ENCODE results near the gene HOXC9. TPM values are rescaled to one million over a fixed set of nuclear protein-coding genes. Genes with fewer than 3 reads are reported as not detected.

HOXC9 gene
- total RNA-seq, 1 donor from 2014 or later = 0.27 TPM

DNA sequence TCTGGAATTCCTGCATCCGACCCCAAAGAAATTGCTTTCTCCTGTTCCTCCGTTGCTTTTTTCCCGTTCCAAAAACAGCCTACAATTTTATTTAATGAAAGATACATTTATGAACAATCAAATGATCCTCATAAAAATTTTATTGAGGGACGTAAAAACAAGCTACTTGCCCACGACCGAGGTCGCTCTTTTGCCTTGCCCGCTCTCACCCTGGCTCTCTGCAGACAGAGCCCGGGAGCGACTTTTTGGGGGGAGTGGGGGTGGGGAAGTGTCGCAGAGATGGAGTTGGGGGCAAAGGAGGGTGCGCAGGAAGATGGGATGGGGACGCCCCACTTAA, 1.1 kb upstream of the HOXC9 start:
- DNase-seq (ENCODE audit: extremely low spot score, unreplicated experiment) = no peak
- no peak overlapping the region for H3K27ac Mint-ChIP-seq
- H3K9me3 Mint-ChIP-seq = no peaks in the 10 kb centered on the region
- peaks cover 16% of the 10 kb centered on the region for H3K4me1 Mint-ChIP-seq (ENCODE audit: unreplicated experiment)
- TF ChIP-seq, protein P1, sequence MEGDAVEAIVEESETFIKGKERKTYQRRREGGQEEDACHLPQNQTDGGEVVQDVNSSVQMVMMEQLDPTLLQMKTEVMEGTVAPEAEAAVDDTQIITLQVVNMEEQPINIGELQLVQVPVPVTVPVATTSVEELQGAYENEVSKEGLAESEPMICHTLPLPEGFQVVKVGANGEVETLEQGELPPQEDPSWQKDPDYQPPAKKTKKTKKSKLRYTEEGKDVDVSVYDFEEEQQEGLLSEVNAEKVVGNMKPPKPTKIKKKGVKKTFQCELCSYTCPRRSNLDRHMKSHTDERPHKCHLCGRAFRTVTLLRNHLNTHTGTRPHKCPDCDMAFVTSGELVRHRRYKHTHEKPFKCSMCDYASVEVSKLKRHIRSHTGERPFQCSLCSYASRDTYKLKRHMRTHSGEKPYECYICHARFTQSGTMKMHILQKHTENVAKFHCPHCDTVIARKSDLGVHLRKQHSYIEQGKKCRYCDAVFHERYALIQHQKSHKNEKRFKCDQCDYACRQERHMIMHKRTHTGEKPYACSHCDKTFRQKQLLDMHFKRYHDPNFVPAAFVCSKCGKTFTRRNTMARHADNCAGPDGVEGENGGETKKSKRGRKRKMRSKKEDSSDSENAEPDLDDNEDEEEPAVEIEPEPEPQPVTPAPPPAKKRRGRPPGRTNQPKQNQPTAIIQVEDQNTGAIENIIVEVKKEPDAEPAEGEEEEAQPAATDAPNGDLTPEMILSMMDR (conservative IDR thresholded peaks at IDR 0.05) = no peak
- no peaks in the 10 kb centered on the region for H3K36me3 Mint-ChIP-seq
- H3K27me3 Mint-ChIP-seq = peaks cover 100% of the 10 kb centered on the region
- peak overlapping the region; percentile 26 for H3K4me3 Mint-ChIP-seq

DNA sequence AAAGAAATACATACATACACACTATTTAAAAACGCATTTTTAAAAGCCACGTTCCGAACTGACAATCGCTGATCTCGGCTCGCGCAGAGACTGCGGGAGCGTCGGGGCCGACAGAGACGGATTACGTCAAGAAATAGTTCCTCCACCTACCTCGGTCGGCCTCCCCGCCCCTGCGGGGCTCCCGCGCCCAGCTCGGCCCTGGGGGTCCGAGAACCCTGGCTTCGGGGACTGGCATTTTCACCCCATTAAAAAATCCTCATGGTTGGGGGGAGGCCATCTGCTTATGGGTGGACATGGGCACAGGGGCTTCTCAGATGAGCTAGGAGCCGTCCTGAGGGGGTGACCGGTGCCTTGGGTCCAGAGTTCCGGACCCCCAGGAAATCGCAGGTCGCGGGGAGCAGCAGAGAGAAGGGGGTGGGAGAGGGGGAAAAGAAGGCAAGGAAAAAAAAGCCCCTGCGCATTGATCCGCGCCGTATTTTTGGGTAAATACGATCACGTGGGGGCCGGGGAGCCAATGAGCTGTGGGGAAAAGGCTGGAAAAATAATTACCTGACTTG, 324 bp upstream of the HOXC9 start:
- Mint-ChIP-seq H3K9me3 (no peaks in the 10 kb centered on the region), H3K27me3 (peaks cover 100% of the 10 kb centered on the region), H3K27ac (peak overlapping the region; percentile 41), H3K4me1 (ENCODE audit: unreplicated experiment) (peaks cover 12% of the 10 kb centered on the region), H3K36me3 (no peaks in the 10 kb centered on the region), H3K4me3 (peak overlapping the region; percentile 85)
- no peak for DNase-seq (ENCODE audit: extremely low spot score, unreplicated experiment)
- TF ChIP-seq, protein P1 (conservative IDR thresholded peaks at IDR 0.05) = no peak

DNA sequence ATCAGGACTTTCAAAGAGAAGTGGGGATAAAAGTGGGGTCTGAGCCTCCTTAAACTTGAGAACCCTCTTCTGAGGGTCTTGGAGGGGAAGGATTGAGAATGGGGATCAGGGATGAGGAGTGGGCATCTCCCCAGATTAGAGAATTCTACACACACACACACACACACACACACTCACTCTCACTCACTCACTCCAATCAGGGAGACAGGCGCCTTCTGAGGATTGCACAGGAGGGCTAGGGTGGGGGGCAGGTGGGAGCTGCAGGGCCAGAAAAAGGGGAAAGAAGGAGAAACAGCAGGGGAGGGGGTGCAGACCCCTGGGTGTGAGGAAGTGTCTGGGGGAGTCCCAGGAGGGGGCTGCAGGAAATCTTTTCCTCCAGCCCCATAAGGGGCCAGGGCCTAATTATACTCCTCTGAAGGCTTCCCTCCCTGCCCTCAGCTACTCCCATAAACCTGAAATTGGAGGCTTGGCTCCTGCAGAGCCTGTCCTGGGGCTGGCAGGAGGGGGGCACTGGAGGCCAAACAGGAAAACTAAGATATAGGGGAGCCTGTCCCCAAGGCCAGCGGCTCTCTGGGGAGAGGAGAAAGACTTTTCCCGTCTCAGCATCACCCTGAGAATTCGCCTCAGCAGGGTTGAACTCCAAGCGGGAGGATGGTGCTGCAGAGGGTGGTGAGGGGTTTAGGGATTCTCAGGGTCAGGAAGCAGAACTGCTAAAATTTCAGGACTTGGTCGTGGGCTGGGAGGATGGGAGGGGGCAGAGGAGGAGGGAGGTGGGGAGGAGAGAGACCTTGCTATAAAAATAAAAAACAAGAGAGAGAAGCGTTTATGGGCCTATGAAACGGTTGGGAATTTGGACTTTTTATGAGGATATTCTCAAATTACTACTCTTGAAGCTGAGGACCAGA, 1.6 kb downstream of the HOXC9 start:
- Mint-ChIP-seq H3K36me3 (no peaks in the 10 kb centered on the region), H3K9me3 (no peaks in the 10 kb centered on the region), H3K27ac (no peak overlapping the region), H3K4me3 (no peak overlapping the region), H3K27me3 (peaks cover 100% of the 10 kb centered on the region), H3K4me1 (ENCODE audit: unreplicated experiment) (peaks cover 19% of the 10 kb centered on the region)
- no peak for DNase-seq (ENCODE audit: extremely low spot score, unreplicated experiment)
- TF ChIP-seq, protein P1 (conservative IDR thresholded peaks at IDR 0.05) = no peak

DNA sequence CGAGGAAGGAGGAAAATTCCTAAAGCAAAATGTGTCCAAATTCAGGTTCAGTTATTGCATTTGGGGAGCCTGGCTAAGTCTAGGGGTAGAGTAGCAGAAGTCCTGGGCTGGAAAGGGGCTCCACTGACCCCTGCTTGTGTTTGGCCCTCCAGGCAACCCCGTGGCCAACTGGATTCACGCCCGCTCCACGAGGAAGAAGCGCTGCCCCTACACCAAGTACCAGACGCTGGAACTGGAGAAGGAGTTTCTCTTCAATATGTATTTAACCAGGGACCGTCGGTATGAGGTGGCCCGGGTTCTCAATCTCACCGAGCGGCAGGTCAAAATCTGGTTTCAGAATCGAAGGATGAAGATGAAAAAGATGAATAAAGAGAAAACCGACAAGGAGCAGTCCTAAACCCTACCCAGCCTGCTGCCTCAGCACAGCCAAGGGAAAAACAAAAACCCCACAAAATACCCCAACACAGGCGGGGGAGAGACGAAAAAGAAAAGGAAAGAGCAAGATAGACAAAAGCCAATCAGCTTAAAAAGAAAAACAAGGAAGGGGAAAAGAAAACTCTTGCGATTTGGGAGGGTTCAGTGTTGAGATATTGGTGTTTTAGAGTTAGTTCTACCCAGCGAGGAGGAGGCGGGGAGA, 2.4 kb downstream of the HOXC9 start:
- no peak for DNase-seq (ENCODE audit: extremely low spot score, unreplicated experiment)
- H3K4me1 Mint-ChIP-seq (ENCODE audit: unreplicated experiment) = peaks cover 19% of the 10 kb centered on the region
- no peaks in the 10 kb centered on the region for H3K9me3 Mint-ChIP-seq
- no peak overlapping the region for H3K27ac Mint-ChIP-seq
- no peak overlapping the region for H3K4me3 Mint-ChIP-seq
- peaks cover 100% of the 10 kb centered on the region for H3K27me3 Mint-ChIP-seq
- TF ChIP-seq, protein P1 (conservative IDR thresholded peaks at IDR 0.05) = no peak
- no peaks in the 10 kb centered on the region for H3K36me3 Mint-ChIP-seq

DNA sequence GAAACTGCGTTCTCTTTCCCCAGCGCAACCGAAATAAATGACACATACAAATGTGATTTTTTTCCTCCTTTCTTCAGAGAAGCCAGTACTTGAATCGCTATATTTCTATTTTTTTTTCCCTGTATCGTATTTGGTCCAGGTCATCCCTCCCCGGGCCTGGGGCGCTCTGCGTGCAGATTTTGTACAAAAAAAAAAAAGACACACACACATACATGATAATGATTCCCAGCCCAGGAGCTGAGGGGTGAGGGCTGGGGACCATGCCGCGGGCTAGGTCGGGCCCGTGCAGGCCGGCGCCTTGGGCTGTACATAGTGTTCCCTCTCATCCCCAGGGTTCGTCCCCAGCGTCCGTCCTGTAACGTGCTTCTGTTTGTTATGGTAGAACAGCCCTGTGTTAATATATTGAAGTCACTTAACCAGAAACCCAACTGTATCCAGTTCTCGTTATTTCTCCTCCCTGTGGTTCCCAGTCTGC, 3.0 kb downstream of the HOXC9 start:
- no peaks in the 10 kb centered on the region for H3K36me3 Mint-ChIP-seq
- peaks cover 19% of the 10 kb centered on the region for H3K4me1 Mint-ChIP-seq (ENCODE audit: unreplicated experiment)
- TF ChIP-seq, protein P1 (conservative IDR thresholded peaks at IDR 0.05) = no peak
- H3K9me3 Mint-ChIP-seq = no peaks in the 10 kb centered on the region
- H3K27me3 Mint-ChIP-seq = peaks cover 100% of the 10 kb centered on the region
- no peak overlapping the region for H3K27ac Mint-ChIP-seq
- no peak for DNase-seq (ENCODE audit: extremely low spot score, unreplicated experiment)
- H3K4me3 Mint-ChIP-seq = no peak overlapping the region

All from type B pancreatic cell (in vitro differentiated cells).